Measurements from ENCODE around the gene RALA. TPM values are rescaled to one million over a fixed set of nuclear protein-coding genes. Genes with fewer than 3 reads are reported as not detected.
A peak's percentile ranks its signal among the peaks of the same experiment; 100 is the strongest.
"Not testable (repeated sequence)": the region's sequence is repeated elsewhere in the genome, so short reads cannot be mapped to it uniquely, and the experiment has no call there.

RALA gene
- total RNA-seq, 1 donor from 2014 or later, result 28.6 TPM

GRCh38 chr7:39688611-39689480, 65.5 kb downstream of the RALA start:
- H3K36me3 Mint-ChIP-seq, result peaks cover 23% of the 10 kb centered on the region
- peaks cover 11% of the 10 kb centered on the region for H3K4me1 Mint-ChIP-seq
- peaks cover 3% of the 10 kb centered on the region for H3K9me3 Mint-ChIP-seq
- H3K27me3 Mint-ChIP-seq (ENCODE audit: low read depth), result no peaks in the 10 kb centered on the region
- H3K4me3 Mint-ChIP-seq, result no peak overlapping the region
- TF ChIP-seq CTCF (IDR thresholded peaks at IDR 0.05; ENCODE audit: unreplicated experiment), result no peak
- DNase-seq (ENCODE audit: low spot score in 2 of 2, unreplicated experiment in 2 of 2), result no peak
- no peak overlapping the region for H3K27ac Mint-ChIP-seq

GRCh38 chr7:39691821-39692220, 68.4 kb downstream of the RALA start:
- DNase-seq (ENCODE audit: low spot score in 2 of 2, unreplicated experiment in 2 of 2), result no peak
- peaks cover 5% of the 10 kb centered on the region for H3K4me1 Mint-ChIP-seq
- no peak overlapping the region for H3K27ac Mint-ChIP-seq
- TF ChIP-seq CTCF (IDR thresholded peaks at IDR 0.05; ENCODE audit: unreplicated experiment), result no peak
- H3K36me3 Mint-ChIP-seq, result peaks cover 33% of the 10 kb centered on the region
- peaks cover 3% of the 10 kb centered on the region for H3K9me3 Mint-ChIP-seq
- no peaks in the 10 kb centered on the region for H3K27me3 Mint-ChIP-seq (ENCODE audit: low read depth)
- no peak overlapping the region for H3K4me3 Mint-ChIP-seq

- H3K9me3 Mint-ChIP-seq; H3K4me3 Mint-ChIP-seq; H3K4me1 Mint-ChIP-seq; H3K27me3 Mint-ChIP-seq (ENCODE audit: low read depth); H3K27ac Mint-ChIP-seq; DNase-seq (ENCODE audit: low spot score in 2 of 2, unreplicated experiment in 2 of 2): not testable (repeated sequence)
- H3K36me3 Mint-ChIP-seq, result peaks cover 37% of the 10 kb centered on the region
Measured at GRCh38 chr7:39693086-39693485, 69.7 kb downstream of the RALA start.

- TF ChIP-seq CTCF (IDR thresholded peaks at IDR 0.05; ENCODE audit: unreplicated experiment), result no peak
- peaks cover 43% of the 10 kb centered on the region for H3K36me3 Mint-ChIP-seq
- no peak overlapping the region for H3K4me3 Mint-ChIP-seq
- H3K27me3 Mint-ChIP-seq (ENCODE audit: low read depth), result no peaks in the 10 kb centered on the region
- H3K27ac Mint-ChIP-seq, result no peak overlapping the region
- DNase-seq (ENCODE audit: low spot score in 2 of 2, unreplicated experiment in 2 of 2), result no peak
- H3K4me1 Mint-ChIP-seq, result peaks cover 10% of the 10 kb centered on the region
- peaks cover 3% of the 10 kb centered on the region for H3K9me3 Mint-ChIP-seq
Measured at GRCh38 chr7:39693812-39694211, 70.4 kb downstream of the RALA start.

GRCh38 chr7:39695852-39696586, 72.6 kb downstream of the RALA start:
- no peak for TF ChIP-seq CTCF (IDR thresholded peaks at IDR 0.05; ENCODE audit: unreplicated experiment)
- Mint-ChIP-seq H3K9me3 (peaks cover 3% of the 10 kb centered on the region), H3K36me3 (peaks cover 58% of the 10 kb centered on the region), H3K4me1 (peaks cover 10% of the 10 kb centered on the region), H3K27ac (peak overlapping the region; percentile 14), H3K27me3 (ENCODE audit: low read depth) (no peaks in the 10 kb centered on the region), H3K4me3 (no peak overlapping the region)
- no peak for DNase-seq (ENCODE audit: low spot score in 2 of 2, unreplicated experiment in 2 of 2)

GRCh38 chr7:39696631-39697030, 73.3 kb downstream of the RALA start:
- Mint-ChIP-seq H3K36me3 (peaks cover 59% of the 10 kb centered on the region), H3K4me1 (peaks cover 10% of the 10 kb centered on the region), H3K27me3 (ENCODE audit: low read depth) (no peaks in the 10 kb centered on the region), H3K4me3 (no peak overlapping the region), H3K9me3 (peaks cover 3% of the 10 kb centered on the region), H3K27ac (peak overlapping the region; percentile 71)
- no peak for DNase-seq (ENCODE audit: low spot score in 2 of 2, unreplicated experiment in 2 of 2)
- no peak for TF ChIP-seq CTCF (IDR thresholded peaks at IDR 0.05; ENCODE audit: unreplicated experiment)

Measured in mesothelial cell of epicardium (in vitro differentiated cells).